CD8-positive, alpha-beta memory T cell (primary cell): ENCODE results near the gene MADD. TPM values are rescaled to one million over a fixed set of nuclear protein-coding genes. Genes with fewer than 3 reads are reported as not detected.

ENCODE experiments used
- CTCF ChIA-PET: fragments of 350-600 bp; sonication (Branson Sonifier 250); formaldehyde crosslinking; loops from one replicate; lab custom pipeline; 2021; ENCODE audit warnings: antibody characterized with exemption; lab: Charles Lee
- POLR2A ChIA-PET: fragments of 350-600 bp; sonication (Branson Sonifier 250); formaldehyde crosslinking; loops from one replicate; lab custom pipeline; 2021; ENCODE audit warnings: antibody characterized with exemption; lab: Charles Lee
- DNase-seq, 5 donors: peaks; one replicate each; pipeline versions ENCODE4 v3.0.0 to v3.0.0-alpha.2; 2020 to 2022; ENCODE audit warnings: mixed read lengths in 1 of 5
- H3K27ac ChIP-seq: one replicate; pipeline ENCODE4 v1.7.0; 2013; ENCODE audit warnings: low read depth, mild to moderate bottlenecking, low read length, moderate library complexity
- H3K27me3 ChIP-seq: 2 replicates; pipeline ENCODE4 v1.7.0; 2013; ENCODE audit warnings: low read length, mild to moderate bottlenecking; ENCODE audit not compliant: insufficient read depth, poor library complexity, severe bottlenecking
- H3K36me3 ChIP-seq: 2 replicates; pipeline ENCODE4 v1.7.0; 2013; ENCODE audit warnings: mild to moderate bottlenecking, low read length, moderate library complexity; ENCODE audit not compliant: insufficient read depth
- H3K4me1 ChIP-seq: 2 replicates; pipeline ENCODE4 v1.7.0; 2013; ENCODE audit warnings: mild to moderate bottlenecking, low read length, moderate library complexity; ENCODE audit not compliant: insufficient read depth
- H3K4me3 ChIP-seq: 2 replicates; pipeline ENCODE4 v1.7.0; 2013; ENCODE audit warnings: mild to moderate bottlenecking, low read length
- H3K9me3 ChIP-seq: 2 replicates; pipeline ENCODE4 v1.7.0; 2013; ENCODE audit warnings: mild to moderate bottlenecking, low read length
- H3K27ac Mint-ChIP-seq, 8 donors: one replicate each; pipeline ENCODE4 v1.8.0; 2020 to 2021; ENCODE audit warnings: mixed read lengths in 8 of 8, mild to moderate bottlenecking in 6 of 8, inconsistent platforms in 3 of 8, moderate library complexity in 3 of 8
- H3K27me3 Mint-ChIP-seq, 2 donors: one replicate each; pipeline ENCODE4 v1.8.0; 2020 to 2021; ENCODE audit warnings: mixed read lengths in 2 of 2, mild to moderate bottlenecking in 1 of 2, moderate library complexity in 1 of 2
- H3K36me3 Mint-ChIP-seq, 3 donors: one replicate each; pipeline ENCODE4 v1.8.0; 2020 to 2021; ENCODE audit warnings: mixed read lengths in 3 of 3, inconsistent platforms in 1 of 3, mild to moderate bottlenecking in 1 of 3
- H3K4me1 Mint-ChIP-seq, 3 donors: one replicate each; pipeline ENCODE4 v1.8.0; 2020 to 2021; ENCODE audit warnings: mixed read lengths in 3 of 3, inconsistent platforms in 1 of 3, mild to moderate bottlenecking in 1 of 3
- H3K4me3 Mint-ChIP-seq, 7 donors: one replicate each; pipeline ENCODE4 v1.8.0; 2020 to 2021; ENCODE audit warnings: mixed read lengths in 7 of 7, mild to moderate bottlenecking in 6 of 7, moderate library complexity in 4 of 7, inconsistent platforms in 2 of 7
- H3K9me3 Mint-ChIP-seq, 5 donors: one replicate each; pipeline ENCODE4 v1.8.0; 2020 to 2022; ENCODE audit warnings: mixed read lengths in 5 of 5, mild to moderate bottlenecking in 3 of 5, moderate library complexity in 2 of 5, inconsistent platforms in 1 of 5
- polyA plus RNA-seq: library from polyadenylated mRNA; unstranded; fragments of 300-500 nt; fragmentation: Illumina TruSeq; gene quantifications from one replicate; pipeline ENCODE4 v1.2.3, GENCODE V29; 2021
- total RNA-seq, 2 experiments: library from RNA; stranded (reverse); gene quantifications; one replicate each; pipeline ENCODE4 v1.2.3, GENCODE V29; 2021

Gene MADD
- total and polyA plus RNA-seq, 3 experiments from 2014 or later: 30.5 to 65.7 (median 62.1) TPM

GRCh38 chr11:47337229-47337924, 67.4 kb downstream of the MADD start:
- no peak for DNase-seq

DNA sequence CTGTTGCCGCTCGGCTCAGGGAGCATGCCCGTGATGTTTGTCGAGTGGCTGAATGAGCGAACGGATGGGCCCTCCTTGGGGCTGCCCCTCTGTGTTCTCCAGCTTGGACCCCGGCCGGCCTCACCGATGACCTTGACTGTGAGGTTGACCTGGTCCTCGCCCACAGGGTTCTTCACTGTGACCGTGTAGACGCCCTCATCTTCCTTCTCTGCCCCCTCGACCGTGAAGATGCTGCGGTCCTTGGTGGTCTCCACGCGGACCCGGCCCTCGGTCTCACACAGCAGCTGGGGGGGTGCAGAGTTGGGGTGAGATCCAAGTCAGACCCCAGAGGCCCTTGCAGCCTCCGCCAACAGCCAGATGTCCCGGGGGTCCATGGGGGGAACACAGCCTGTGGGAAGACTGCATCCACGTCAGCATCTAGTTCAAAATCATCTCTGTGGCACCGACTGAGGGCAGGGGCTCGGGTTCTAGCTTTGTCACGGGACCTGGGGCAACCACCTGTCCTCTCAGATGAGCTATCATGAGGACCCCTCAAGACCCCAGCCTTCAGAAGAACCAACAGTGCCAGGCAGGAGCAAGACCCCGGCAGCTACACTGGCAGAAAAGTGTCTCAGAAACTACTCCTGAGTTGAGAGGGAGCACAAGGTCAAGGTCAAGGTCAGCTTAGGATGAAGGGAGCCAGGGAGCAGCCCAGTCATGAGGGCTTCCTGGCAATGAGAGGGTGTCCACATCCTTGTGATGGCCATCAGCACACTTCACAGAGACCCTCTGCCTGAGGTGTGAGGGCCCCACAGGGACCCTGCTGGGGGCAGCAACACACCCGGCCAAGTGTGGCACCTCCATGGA, 68.7 kb downstream of the MADD start:
- Histone ChIP-seq H3K27me3 (no peaks in the 10 kb centered on the region), H3K9me3 (no peaks in the 10 kb centered on the region), H3K27ac (no peak overlapping the region), H3K36me3 (no peaks in the 10 kb centered on the region), H3K4me3 (no peak overlapping the region), H3K4me1 (no peaks in the 10 kb centered on the region)
- POLR2A ChIA-PET: no interaction called here
- no peaks in the 10 kb centered on the region for H3K4me1 Mint-ChIP-seq
- H3K36me3 Mint-ChIP-seq: no peaks in the 10 kb centered on the region
- H3K27ac Mint-ChIP-seq: peak overlapping the region in 1 of 8 donors; percentile 64
- no peak for DNase-seq
- H3K4me3 Mint-ChIP-seq: no peak overlapping the region
- H3K27me3 Mint-ChIP-seq: peaks cover 0 to 3% of the 10 kb centered on the region in 2 donors
- no peaks in the 10 kb centered on the region for H3K9me3 Mint-ChIP-seq
- CTCF ChIA-PET: interaction anchor here (1.2 to 1.5 kb wide), 2 partner anchors 9 to 116 kb away, joined by 3 read pairs; no protein-coding TSS in a partner anchor

More at GRCh38 chr11:47337229-47337924, 67.4 kb downstream of the MADD start:
- Histone ChIP-seq H3K9me3 (no peaks in the 10 kb centered on the region), H3K36me3 (no peaks in the 10 kb centered on the region), H3K4me3 (no peak overlapping the region), H3K4me1 (no peaks in the 10 kb centered on the region), H3K27me3 (no peaks in the 10 kb centered on the region), H3K27ac (no peak overlapping the region)
- Mint-ChIP-seq H3K4me1 (no peaks in the 10 kb centered on the region), H3K9me3 (no peaks in the 10 kb centered on the region), H3K27me3 (peaks cover 0 to 3% of the 10 kb centered on the region in 2 donors), H3K27ac (no peak overlapping the region), H3K36me3 (no peaks in the 10 kb centered on the region), H3K4me3 (no peak overlapping the region)
- POLR2A ChIA-PET: interaction anchor here (0.5 kb wide), 1 partner anchor 86 kb away, joined by 4 read pairs; no protein-coding TSS in a partner anchor
- CTCF ChIA-PET: interaction anchor here (1.1 to 1.4 kb wide), 3 partner anchors 10 to 75 kb away, joined by 3 to 5 read pairs (median 3); no protein-coding TSS in a partner anchor

DNA sequence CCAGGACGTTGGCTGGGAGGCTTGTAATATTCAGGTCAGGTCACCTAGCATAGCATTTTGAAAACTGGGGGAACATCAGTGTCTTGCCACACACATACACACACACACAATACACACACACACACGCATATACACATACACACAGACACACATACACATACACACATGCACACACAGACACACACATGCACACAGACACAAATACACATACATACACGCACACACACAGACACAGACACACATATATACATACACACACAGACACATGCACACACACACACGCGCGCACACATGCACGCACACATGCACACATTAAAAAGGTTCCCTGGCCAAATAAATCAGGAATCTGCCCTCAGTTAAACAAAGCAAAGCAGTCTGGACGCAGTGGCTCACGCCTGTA, 70.1 kb downstream of the MADD start:
- no peaks in the 10 kb centered on the region for H3K27me3 ChIP-seq
- H3K9me3 Mint-ChIP-seq: no peaks in the 10 kb centered on the region
- CTCF ChIA-PET: interaction anchor here (1.5 kb wide), 1 partner anchor 114 kb away, joined by 3 read pairs; no protein-coding TSS in a partner anchor
- peaks cover 0 to 3% of the 10 kb centered on the region in 2 donors for H3K27me3 Mint-ChIP-seq
- H3K27ac Mint-ChIP-seq: no peak overlapping the region
- no peak overlapping the region for H3K27ac ChIP-seq
- no peaks in the 10 kb centered on the region for H3K4me1 Mint-ChIP-seq
- no peak overlapping the region for H3K4me3 Mint-ChIP-seq
- H3K36me3 ChIP-seq: no peaks in the 10 kb centered on the region
- H3K4me1 ChIP-seq: no peaks in the 10 kb centered on the region
- no peak overlapping the region for H3K4me3 ChIP-seq
- DNase-seq: no peak
- H3K9me3 ChIP-seq: no peaks in the 10 kb centered on the region
- H3K36me3 Mint-ChIP-seq: no peaks in the 10 kb centered on the region
- POLR2A ChIA-PET: no interaction called here

DNA sequence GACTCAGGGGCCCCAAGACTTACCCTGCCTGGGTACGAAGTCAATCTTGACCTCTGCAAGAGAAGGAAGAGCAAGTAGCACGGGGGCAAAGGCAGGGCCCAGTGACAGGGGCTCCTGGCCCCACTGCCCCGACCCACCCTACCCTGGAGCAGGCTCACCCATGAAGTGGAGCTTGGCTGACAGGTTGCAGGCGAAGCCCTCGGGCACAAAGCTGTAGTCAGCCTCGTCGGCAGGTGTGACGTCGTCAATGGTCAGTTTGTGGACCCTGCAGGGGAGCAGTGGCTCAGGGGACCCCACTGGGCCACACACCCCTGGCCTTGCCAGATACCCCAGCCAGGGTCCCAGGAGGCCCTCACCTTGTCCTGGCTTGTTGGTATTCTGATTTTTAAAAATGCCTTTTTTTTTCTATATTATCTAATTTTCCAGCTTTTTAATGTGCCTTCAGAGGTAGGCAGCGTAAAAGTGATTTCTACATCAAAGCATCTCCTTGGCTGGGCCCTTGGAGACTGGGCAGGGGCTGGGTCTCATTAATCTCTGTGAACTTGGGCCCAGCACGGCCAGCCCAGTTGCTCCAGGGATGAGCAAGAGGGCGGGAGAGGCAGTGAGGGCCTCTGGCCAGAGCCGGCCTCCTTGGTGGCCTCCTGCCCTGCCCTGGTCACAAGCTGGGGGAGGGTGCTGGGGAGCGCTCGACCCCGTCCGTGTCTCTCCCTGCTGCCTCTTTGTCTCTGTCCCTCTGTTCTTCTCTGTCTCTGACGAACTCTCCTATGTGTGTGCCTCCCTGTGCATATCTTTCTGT, 71.2 kb downstream of the MADD start:
- CTCF ChIA-PET: no interaction called here
- Histone ChIP-seq H3K9me3 (no peaks in the 10 kb centered on the region), H3K4me3 (no peak overlapping the region), H3K4me1 (no peaks in the 10 kb centered on the region), H3K27ac (no peak overlapping the region), H3K36me3 (no peaks in the 10 kb centered on the region), H3K27me3 (no peaks in the 10 kb centered on the region)
- POLR2A ChIA-PET: no interaction called here
- Mint-ChIP-seq H3K27me3 (peaks cover 0 to 4% of the 10 kb centered on the region in 2 donors), H3K4me3 (no peak overlapping the region), H3K9me3 (no peaks in the 10 kb centered on the region), H3K27ac (peak overlapping the region in 2 of 8 donors; percentile 5 to 22), H3K4me1 (no peaks in the 10 kb centered on the region), H3K36me3 (no peaks in the 10 kb centered on the region)
- no peak for DNase-seq

DNA sequence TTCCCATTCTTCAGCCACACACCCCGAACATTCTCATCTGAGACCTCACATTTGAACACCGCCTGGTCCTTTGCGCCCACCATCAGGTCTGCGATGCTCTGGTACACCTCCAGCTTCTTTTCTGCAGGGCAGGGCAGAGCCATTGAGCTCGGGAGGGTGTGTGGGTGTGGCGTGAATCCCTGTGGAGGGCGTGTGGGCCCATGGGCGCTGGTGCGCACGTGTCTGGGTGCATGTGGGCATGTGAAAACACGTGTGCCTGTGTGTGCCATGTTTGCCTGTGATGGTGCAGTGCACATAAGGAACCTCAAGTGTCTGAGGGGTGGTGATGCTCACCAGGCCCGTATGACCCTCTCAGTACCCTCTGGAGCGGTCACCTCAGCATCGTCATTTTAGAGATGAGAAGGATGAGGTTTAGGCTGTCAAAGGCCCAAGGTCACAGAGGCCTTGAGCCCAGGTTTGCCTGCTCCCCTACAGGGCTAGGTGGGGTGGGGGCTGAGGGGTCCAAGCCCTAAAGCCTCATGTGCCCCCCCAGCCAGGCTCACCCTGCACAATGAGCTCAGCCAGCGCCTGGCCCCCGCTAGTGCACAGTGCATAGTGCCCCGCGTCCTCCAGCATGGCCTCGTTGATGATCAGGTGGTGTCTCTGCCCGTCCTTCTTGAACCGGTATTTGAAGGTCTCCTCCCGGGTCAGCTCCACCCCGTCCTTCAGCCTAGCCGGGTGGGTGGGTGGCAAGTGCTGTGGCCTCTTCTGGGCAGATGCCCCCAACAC, 72.3 kb downstream of the MADD start:
- Histone ChIP-seq H3K4me1 (no peaks in the 10 kb centered on the region), H3K27me3 (no peaks in the 10 kb centered on the region), H3K9me3 (no peaks in the 10 kb centered on the region), H3K36me3 (no peaks in the 10 kb centered on the region), H3K27ac (no peak overlapping the region), H3K4me3 (no peak overlapping the region)
- Mint-ChIP-seq H3K27me3 (peaks cover 0 to 4% of the 10 kb centered on the region in 2 donors), H3K4me1 (no peaks in the 10 kb centered on the region), H3K36me3 (no peaks in the 10 kb centered on the region), H3K9me3 (no peaks in the 10 kb centered on the region), H3K27ac (no peak overlapping the region), H3K4me3 (no peak overlapping the region)
- ChIA-PET POLR2A (no interaction called here), CTCF (interaction anchor here (1.0 kb wide), 1 partner anchor 32 kb away, joined by 3 read pairs; no protein-coding TSS in a partner anchor)
- no peak for DNase-seq

DNA sequence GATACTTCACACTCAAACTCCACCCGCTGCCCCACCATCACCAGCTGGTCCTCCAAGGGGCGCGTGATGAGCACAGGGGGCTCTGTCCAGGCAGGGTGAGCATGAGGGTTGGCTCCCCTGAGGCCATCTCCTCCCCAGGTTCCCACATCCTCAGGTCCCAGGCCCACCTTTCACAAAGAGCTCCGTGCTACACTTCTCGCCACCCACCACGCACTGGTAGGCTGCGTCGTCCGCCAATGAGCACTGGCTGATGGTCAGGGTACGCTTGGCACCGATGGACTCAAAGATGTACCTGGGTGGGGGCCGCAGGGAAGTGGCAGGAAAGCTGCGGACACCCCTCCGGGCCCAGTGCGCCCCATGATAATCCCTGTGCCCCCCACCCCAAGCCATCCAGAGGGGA, 72.9 kb downstream of the MADD start:
- H3K27ac ChIP-seq: no peak overlapping the region
- H3K9me3 ChIP-seq: no peaks in the 10 kb centered on the region
- H3K4me3 ChIP-seq: no peak overlapping the region
- ChIA-PET CTCF (interaction anchor here (1.0 kb wide), 1 partner anchor 31 kb away, joined by 3 read pairs; no protein-coding TSS in a partner anchor), POLR2A (no interaction called here)
- no peaks in the 10 kb centered on the region for H3K9me3 Mint-ChIP-seq
- H3K4me3 Mint-ChIP-seq: no peak overlapping the region
- DNase-seq: no peak
- H3K4me1 ChIP-seq: no peaks in the 10 kb centered on the region
- no peaks in the 10 kb centered on the region for H3K27me3 ChIP-seq
- H3K4me1 Mint-ChIP-seq: no peaks in the 10 kb centered on the region
- H3K27ac Mint-ChIP-seq: no peak overlapping the region
- H3K36me3 Mint-ChIP-seq: no peaks in the 10 kb centered on the region
- H3K27me3 Mint-ChIP-seq: peaks cover 0 to 4% of the 10 kb centered on the region in 2 donors
- no peaks in the 10 kb centered on the region for H3K36me3 ChIP-seq

GRCh38 chr11:47345890-47346563, 76.1 kb downstream of the MADD start:
- no peak for DNase-seq
- ChIA-PET POLR2A (interaction anchor here (0.6 kb wide), 1 partner anchor 59 kb away, joined by 11 read pairs; no protein-coding TSS in a partner anchor), CTCF (no interaction called here)
- Mint-ChIP-seq H3K9me3 (no peaks in the 10 kb centered on the region), H3K27me3 (peaks cover 0 to 4% of the 10 kb centered on the region in 2 donors), H3K36me3 (no peaks in the 10 kb centered on the region), H3K4me3 (no peak overlapping the region), H3K27ac (peak overlapping the region in 2 of 8 donors; percentile 4 to 73), H3K4me1 (no peaks in the 10 kb centered on the region)
- Histone ChIP-seq H3K4me3 (no peak overlapping the region), H3K36me3 (no peaks in the 10 kb centered on the region), H3K9me3 (no peaks in the 10 kb centered on the region), H3K4me1 (no peaks in the 10 kb centered on the region), H3K27me3 (no peaks in the 10 kb centered on the region), H3K27ac (no peak overlapping the region)
